Measurements from ENCODE around the gene AMBP.

The AMBP gene

DNA sequence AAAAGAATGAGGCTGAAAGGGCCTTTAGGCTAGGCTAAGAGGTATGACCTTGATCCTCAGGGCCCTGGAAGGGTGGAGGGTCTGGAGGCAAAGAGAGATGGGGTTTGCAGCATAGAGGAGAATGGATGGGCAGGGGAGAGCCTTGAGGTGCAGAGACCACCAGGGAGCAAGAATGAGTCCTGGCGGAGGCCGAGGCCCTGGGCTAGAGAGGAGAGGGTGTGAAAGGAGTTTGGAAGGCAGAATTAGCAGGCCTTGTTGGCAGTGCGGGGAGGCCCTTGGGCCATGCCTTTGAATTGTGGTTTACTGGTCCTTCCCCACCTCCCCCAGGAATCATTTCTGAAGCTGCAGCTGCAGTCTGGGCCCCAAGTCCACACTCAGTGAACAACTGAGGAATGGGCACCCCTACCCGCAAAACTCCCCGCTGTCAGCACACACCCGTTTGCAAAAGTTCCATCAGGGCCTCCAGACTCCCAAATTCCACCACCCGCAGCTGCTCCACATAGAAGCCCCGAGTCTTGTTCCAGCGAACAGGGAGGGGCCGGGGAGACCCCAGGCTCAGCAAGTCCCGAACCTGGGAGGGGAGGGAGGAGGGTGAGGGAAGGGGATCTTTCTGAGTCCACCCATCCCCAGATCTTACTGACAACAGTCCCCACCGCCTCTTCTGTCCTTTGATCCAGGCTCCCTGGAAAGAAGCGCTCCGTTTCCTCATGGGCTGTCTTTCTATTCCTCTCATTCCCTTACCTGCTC, 18.9 kb upstream of the AMBP start:
- no peak for ATAC-seq (ENCODE audit: insufficient read depth, low read depth)
- no peak overlapping the region for H3K4me3 ChIP-seq (ENCODE audit: low read depth in 1 of 2, low read length in 2 of 2)
- H2AFZ ChIP-seq (ENCODE audit: low read depth, low read length) = no peak overlapping the region
- no peaks in the 10 kb centered on the region for H3K27me3 ChIP-seq (ENCODE audit: insufficient read depth, low read length, poor library complexity)
- H4K20me1 ChIP-seq (ENCODE audit: insufficient read depth, low read length) = no peaks in the 10 kb centered on the region; the same call in 1 of the 2 replicates
- H3K9me3 ChIP-seq (ENCODE audit: insufficient read depth, low read length, severe bottlenecking) = no peaks in the 10 kb centered on the region
- H3K4me2 ChIP-seq (ENCODE audit: insufficient read depth, low read length) = no peak overlapping the region
- no peak overlapping the region for H3K9ac ChIP-seq (ENCODE audit: low read depth, low read length)
- no peak for DNase-seq
- H3K79me2 ChIP-seq (ENCODE audit: insufficient read depth, low read length) = no peaks in the 10 kb centered on the region
- H3K36me3 ChIP-seq (ENCODE audit: insufficient read depth, low read length) = no peaks in the 10 kb centered on the region
- no peaks in the 10 kb centered on the region for H3K4me1 ChIP-seq (ENCODE audit: insufficient read depth, low read length)
- no peak overlapping the region for H3K27ac ChIP-seq (ENCODE audit: low read length)
- no peak for TF ChIP-seq EZH2 (IDR thresholded peaks at IDR 0.05; ENCODE audit: borderline replicate concordance, low read depth, low read length, severe bottlenecking)
- TF ChIP-seq, protein P1, sequence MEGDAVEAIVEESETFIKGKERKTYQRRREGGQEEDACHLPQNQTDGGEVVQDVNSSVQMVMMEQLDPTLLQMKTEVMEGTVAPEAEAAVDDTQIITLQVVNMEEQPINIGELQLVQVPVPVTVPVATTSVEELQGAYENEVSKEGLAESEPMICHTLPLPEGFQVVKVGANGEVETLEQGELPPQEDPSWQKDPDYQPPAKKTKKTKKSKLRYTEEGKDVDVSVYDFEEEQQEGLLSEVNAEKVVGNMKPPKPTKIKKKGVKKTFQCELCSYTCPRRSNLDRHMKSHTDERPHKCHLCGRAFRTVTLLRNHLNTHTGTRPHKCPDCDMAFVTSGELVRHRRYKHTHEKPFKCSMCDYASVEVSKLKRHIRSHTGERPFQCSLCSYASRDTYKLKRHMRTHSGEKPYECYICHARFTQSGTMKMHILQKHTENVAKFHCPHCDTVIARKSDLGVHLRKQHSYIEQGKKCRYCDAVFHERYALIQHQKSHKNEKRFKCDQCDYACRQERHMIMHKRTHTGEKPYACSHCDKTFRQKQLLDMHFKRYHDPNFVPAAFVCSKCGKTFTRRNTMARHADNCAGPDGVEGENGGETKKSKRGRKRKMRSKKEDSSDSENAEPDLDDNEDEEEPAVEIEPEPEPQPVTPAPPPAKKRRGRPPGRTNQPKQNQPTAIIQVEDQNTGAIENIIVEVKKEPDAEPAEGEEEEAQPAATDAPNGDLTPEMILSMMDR (IDR thresholded peaks at IDR 0.05; ENCODE audit: borderline replicate concordance, extremely low read depth, low read length, poor library complexity, severe bottlenecking) = no peak

DNA sequence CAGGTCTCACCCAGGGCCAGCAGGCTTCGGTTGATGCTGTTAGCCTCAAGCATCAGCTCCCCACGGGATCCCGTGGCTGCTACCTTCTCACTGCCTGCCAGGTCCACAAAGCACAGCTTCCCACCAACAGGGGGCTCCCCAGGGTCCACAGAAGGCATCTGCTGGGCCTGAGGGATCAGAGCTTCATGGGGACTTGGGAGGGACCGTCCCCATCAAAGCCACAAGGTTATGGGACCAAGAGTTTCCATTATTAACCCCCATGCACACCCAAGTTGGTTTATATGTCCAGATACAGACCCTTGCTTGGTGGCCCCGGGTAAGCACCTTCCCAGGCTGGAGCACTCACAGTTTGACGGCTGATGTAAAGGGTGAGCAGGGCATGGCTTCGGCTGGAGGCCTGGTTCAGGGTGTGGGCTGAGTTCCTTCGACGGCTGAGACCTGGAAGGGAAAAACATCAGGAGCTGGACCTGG, 18.0 kb upstream of the AMBP start:
- H4K20me1 ChIP-seq (ENCODE audit: insufficient read depth, low read length) = no peaks in the 10 kb centered on the region; the same call in 1 of the 2 replicates
- H3K4me3 ChIP-seq (ENCODE audit: low read depth in 1 of 2, low read length in 2 of 2) = no peak overlapping the region
- ATAC-seq (ENCODE audit: insufficient read depth, low read depth) (no peak), DNase-seq (no peak)
- no peak overlapping the region for H3K4me2 ChIP-seq (ENCODE audit: insufficient read depth, low read length)
- H3K4me1 ChIP-seq (ENCODE audit: insufficient read depth, low read length) = no peaks in the 10 kb centered on the region
- no peak overlapping the region for H3K27ac ChIP-seq (ENCODE audit: low read length)
- no peak overlapping the region for H2AFZ ChIP-seq (ENCODE audit: low read depth, low read length)
- H3K79me2 ChIP-seq (ENCODE audit: insufficient read depth, low read length) = no peaks in the 10 kb centered on the region
- H3K9ac ChIP-seq (ENCODE audit: low read depth, low read length) = no peak overlapping the region
- H3K27me3 ChIP-seq (ENCODE audit: insufficient read depth, low read length, poor library complexity) = no peaks in the 10 kb centered on the region
- TF ChIP-seq, protein P1 (IDR thresholded peaks at IDR 0.05; ENCODE audit: borderline replicate concordance, extremely low read depth, low read length, poor library complexity, severe bottlenecking) = no peak
- no peak for TF ChIP-seq EZH2 (IDR thresholded peaks at IDR 0.05; ENCODE audit: borderline replicate concordance, low read depth, low read length, severe bottlenecking)
- H3K9me3 ChIP-seq (ENCODE audit: insufficient read depth, low read length, severe bottlenecking) = no peaks in the 10 kb centered on the region
- H3K36me3 ChIP-seq (ENCODE audit: insufficient read depth, low read length) = no peaks in the 10 kb centered on the region

DNA sequence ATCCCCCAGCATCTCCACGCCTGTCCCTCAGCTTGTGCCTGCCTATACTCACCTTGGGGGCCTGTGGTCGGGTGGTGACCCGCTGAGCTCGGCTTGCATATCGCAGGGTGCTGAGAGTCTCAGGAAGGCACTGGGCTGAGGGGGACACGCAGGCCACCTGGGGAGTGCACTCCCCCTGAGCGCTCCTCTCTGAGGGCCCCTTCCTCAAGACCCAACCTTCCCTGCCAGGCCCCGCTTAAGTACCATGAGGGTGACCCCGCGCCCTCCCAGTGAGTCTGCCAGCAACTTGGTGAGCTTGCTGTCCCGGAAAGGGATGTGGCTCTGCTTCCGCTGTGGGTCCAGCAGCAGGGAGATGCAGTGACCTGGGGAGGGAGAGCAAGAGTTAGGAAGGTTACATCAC, 16.9 kb upstream of the AMBP start:
- no peak overlapping the region for H3K9ac ChIP-seq (ENCODE audit: low read depth, low read length)
- H3K4me1 ChIP-seq (ENCODE audit: insufficient read depth, low read length) = no peaks in the 10 kb centered on the region
- no peak for DNase-seq
- H3K4me3 ChIP-seq (ENCODE audit: low read depth in 1 of 2, low read length in 2 of 2) = no peak overlapping the region
- no peak for ATAC-seq (ENCODE audit: insufficient read depth, low read depth)
- H3K36me3 ChIP-seq (ENCODE audit: insufficient read depth, low read length) = no peaks in the 10 kb centered on the region
- H3K9me3 ChIP-seq (ENCODE audit: insufficient read depth, low read length, severe bottlenecking) = no peaks in the 10 kb centered on the region
- no peak overlapping the region for H3K27ac ChIP-seq (ENCODE audit: low read length)
- H3K79me2 ChIP-seq (ENCODE audit: insufficient read depth, low read length) = no peaks in the 10 kb centered on the region
- TF ChIP-seq, protein P1 (IDR thresholded peaks at IDR 0.05; ENCODE audit: borderline replicate concordance, extremely low read depth, low read length, poor library complexity, severe bottlenecking) = no peak
- TF ChIP-seq EZH2 (IDR thresholded peaks at IDR 0.05; ENCODE audit: borderline replicate concordance, low read depth, low read length, severe bottlenecking) = no peak
- no peaks in the 10 kb centered on the region for H3K27me3 ChIP-seq (ENCODE audit: insufficient read depth, low read length, poor library complexity)
- no peak overlapping the region for H3K4me2 ChIP-seq (ENCODE audit: insufficient read depth, low read length)
- no peaks in the 10 kb centered on the region; the same call in 1 of the 2 replicates for H4K20me1 ChIP-seq (ENCODE audit: insufficient read depth, low read length)
- H2AFZ ChIP-seq (ENCODE audit: low read depth, low read length) = no peak overlapping the region

Data from DND-41 (cell line).